WTC11 (cell line): ENCODE measurements around the gene ZNF221. TPM values are rescaled to one million over a fixed set of nuclear protein-coding genes. Genes with fewer than 3 reads are reported as not detected.

Source experiments
- ATAC-seq: fragments of 200-7000 bp; cut with Tn5 transposase; 2 replicates; pipeline ENCODE4 v1.10.0; 2021; ENCODE audit warnings: mild to moderate bottlenecking, moderate library complexity
- CTCF ChIA-PET: fragments of 300-600 bp; sonication (Branson Sonifier 250); formaldehyde crosslinking; loops from one replicate; lab custom pipeline; 2021; ENCODE audit warnings: antibody characterized with exemption; lab: Charles Lee
- POLR2A ChIA-PET: fragments of 350-600 bp; sonication (Branson Sonifier 250); formaldehyde crosslinking; loops from one replicate; lab custom pipeline; 2021; ENCODE audit warnings: antibody characterized with exemption; lab: Charles Lee
- DNase-seq: peaks from one replicate; pipeline ENCODE4 v3.0.0; 2021; ENCODE audit warnings: low spot score
- H3K27ac Mint-ChIP-seq: 2 replicates; pipeline ENCODE4 v1.8.0; 2021; ENCODE audit warnings: mixed read lengths
- H3K27me3 Mint-ChIP-seq: 2 replicates; pipeline ENCODE4 v1.8.0; 2021; ENCODE audit warnings: low read depth, mild to moderate bottlenecking, moderate library complexity, mixed read lengths
- H3K36me3 Mint-ChIP-seq: 2 replicates; pipeline ENCODE4 v1.8.0; 2021; ENCODE audit warnings: mixed read lengths
- H3K4me1 Mint-ChIP-seq: 2 replicates; pipeline ENCODE4 v1.8.0; 2022; ENCODE audit warnings: mixed read lengths
- H3K4me3 Mint-ChIP-seq: 2 replicates; pipeline ENCODE4 v1.8.0; 2021; ENCODE audit warnings: mild to moderate bottlenecking, moderate library complexity, mixed read lengths
- H3K9me3 Mint-ChIP-seq: 2 replicates; pipeline ENCODE4 v1.8.0; 2021; ENCODE audit warnings: mixed read lengths
- ELF4 ChIP-seq: sonication (generic); formaldehyde crosslinking; IDR thresholded peaks from 2 replicates; pipeline ENCODE4 v1.8.1; 2022; ENCODE audit warnings: low read depth, mild to moderate bottlenecking, moderate library complexity, missing genetic modification reagents
- FOXJ3 ChIP-seq: sonication (generic); formaldehyde crosslinking; IDR thresholded peaks from 2 replicates; pipeline ENCODE4 v1.9.0; 2021; ENCODE audit warnings: missing genetic modification reagents, mild to moderate bottlenecking, borderline replicate concordance
- FOXP1 ChIP-seq: sonication (generic); formaldehyde crosslinking; IDR thresholded peaks from 2 replicates; pipeline ENCODE4 v1.8.0; 2022; ENCODE audit warnings: missing genetic modification reagents, mild to moderate bottlenecking, moderate library complexity, borderline replicate concordance
- IRF2 ChIP-seq: sonication (generic); formaldehyde crosslinking; IDR thresholded peaks from 2 replicates; pipeline ENCODE4 v1.8.0; 2022; ENCODE audit warnings: low read depth, missing genetic modification reagents, borderline replicate concordance
- MLX ChIP-seq: sonication (generic); formaldehyde crosslinking; IDR thresholded peaks from 2 replicates; pipeline ENCODE4 v1.8.1; 2023; ENCODE audit warnings: mild to moderate bottlenecking, missing genetic modification reagents, moderate library complexity
- MYBL2 ChIP-seq: sonication (generic); formaldehyde crosslinking; IDR thresholded peaks from 2 replicates; pipeline ENCODE4 v1.8.1; 2023; ENCODE audit warnings: mild to moderate bottlenecking, moderate library complexity, missing genetic modification reagents
- NFATC4 ChIP-seq: fragments of 250-450 bp; sonication (Bioruptor Pico); IDR thresholded peaks from 2 replicates; pipeline ENCODE4 v1.9.0; 2021; ENCODE audit warnings: mild to moderate bottlenecking
- RELA ChIP-seq: sonication (generic); formaldehyde crosslinking; IDR thresholded peaks from 2 replicates; pipeline ENCODE4 v1.8.1; 2022; ENCODE audit warnings: missing genetic modification reagents, mild to moderate bottlenecking, borderline replicate concordance
- RORB ChIP-seq: fragments of 250-450 bp; sonication (Bioruptor Pico); IDR thresholded peaks from 2 replicates; pipeline ENCODE4 v1.9.0; 2021; ENCODE audit warnings: mild to moderate bottlenecking
- SMAD4 ChIP-seq: sonication (generic); formaldehyde crosslinking; IDR thresholded peaks from 2 replicates; pipeline ENCODE4 v1.8.0; 2022; ENCODE audit warnings: mild to moderate bottlenecking, missing genetic modification reagents
- TEAD4 ChIP-seq: sonication (generic); formaldehyde crosslinking; IDR thresholded peaks from 2 replicates; pipeline ENCODE4 v1.8.0; 2022; ENCODE audit warnings: mild to moderate bottlenecking, missing genetic modification reagents
- ZBTB21 ChIP-seq: sonication (generic); formaldehyde crosslinking; IDR thresholded peaks from 2 replicates; pipeline ENCODE4 v1.8.1; 2023; ENCODE audit warnings: mild to moderate bottlenecking, missing genetic modification reagents, borderline replicate concordance
- ZNF138 ChIP-seq: sonication (generic); formaldehyde crosslinking; conservative IDR thresholded peaks from 2 replicates; pipeline ENCODE4 v1.8.1; 2022; ENCODE audit warnings: mild to moderate bottlenecking, moderate library complexity, missing genetic modification reagents
- ZNF219 ChIP-seq: sonication (generic); formaldehyde crosslinking; IDR thresholded peaks from 2 replicates; pipeline ENCODE4 v1.8.0; 2023; ENCODE audit warnings: missing genetic modification reagents, mild to moderate bottlenecking, borderline replicate concordance
- ZNF423 ChIP-seq: fragments of 250-450 bp; sonication (Bioruptor Pico); IDR thresholded peaks from 2 replicates; pipeline ENCODE4 v2.1.2; 2022; ENCODE audit warnings: mild to moderate bottlenecking, moderate library complexity
- ZSCAN18 ChIP-seq: fragments of 250-450 bp; sonication (Bioruptor Pico); IDR thresholded peaks from 2 replicates; pipeline ENCODE4 v2.1.2; 2022; ENCODE audit warnings: mild to moderate bottlenecking, moderate library complexity
- total RNA-seq: library from RNA; stranded (reverse); gene quantifications from 3 replicates; pipeline ENCODE4 v1.2.3, GENCODE V29; 2021
- TF ChIP-seq, protein P1 (sequence below): sonication (generic); formaldehyde crosslinking; IDR thresholded peaks from 2 replicates; pipeline ENCODE4 v1.8.0; 2022; ENCODE audit warnings: missing genetic modification reagents
- TF ChIP-seq, protein P2 (sequence below): sonication (generic); formaldehyde crosslinking; IDR thresholded peaks from 2 replicates; pipeline ENCODE4 v1.8.0; 2023; ENCODE audit warnings: mild to moderate bottlenecking, missing genetic modification reagents
- TF ChIP-seq, protein P3 (sequence below): fragments of 250-450 bp; sonication (Bioruptor Pico); conservative IDR thresholded peaks from 2 replicates; pipeline ENCODE4 v1.9.0; 2021; ENCODE audit warnings: mild to moderate bottlenecking

The ZNF221 gene
- total RNA-seq, 1 experiment from 2014 or later = 7.6 TPM

- no peak for TF ChIP-seq MYBL2 (CRISPR knock-in tag)
Observed at GRCh38 chr19:43966079-43966694, 15.2 kb downstream of the ZNF221 start (continued).

- TF ChIP-seq, protein P1, sequence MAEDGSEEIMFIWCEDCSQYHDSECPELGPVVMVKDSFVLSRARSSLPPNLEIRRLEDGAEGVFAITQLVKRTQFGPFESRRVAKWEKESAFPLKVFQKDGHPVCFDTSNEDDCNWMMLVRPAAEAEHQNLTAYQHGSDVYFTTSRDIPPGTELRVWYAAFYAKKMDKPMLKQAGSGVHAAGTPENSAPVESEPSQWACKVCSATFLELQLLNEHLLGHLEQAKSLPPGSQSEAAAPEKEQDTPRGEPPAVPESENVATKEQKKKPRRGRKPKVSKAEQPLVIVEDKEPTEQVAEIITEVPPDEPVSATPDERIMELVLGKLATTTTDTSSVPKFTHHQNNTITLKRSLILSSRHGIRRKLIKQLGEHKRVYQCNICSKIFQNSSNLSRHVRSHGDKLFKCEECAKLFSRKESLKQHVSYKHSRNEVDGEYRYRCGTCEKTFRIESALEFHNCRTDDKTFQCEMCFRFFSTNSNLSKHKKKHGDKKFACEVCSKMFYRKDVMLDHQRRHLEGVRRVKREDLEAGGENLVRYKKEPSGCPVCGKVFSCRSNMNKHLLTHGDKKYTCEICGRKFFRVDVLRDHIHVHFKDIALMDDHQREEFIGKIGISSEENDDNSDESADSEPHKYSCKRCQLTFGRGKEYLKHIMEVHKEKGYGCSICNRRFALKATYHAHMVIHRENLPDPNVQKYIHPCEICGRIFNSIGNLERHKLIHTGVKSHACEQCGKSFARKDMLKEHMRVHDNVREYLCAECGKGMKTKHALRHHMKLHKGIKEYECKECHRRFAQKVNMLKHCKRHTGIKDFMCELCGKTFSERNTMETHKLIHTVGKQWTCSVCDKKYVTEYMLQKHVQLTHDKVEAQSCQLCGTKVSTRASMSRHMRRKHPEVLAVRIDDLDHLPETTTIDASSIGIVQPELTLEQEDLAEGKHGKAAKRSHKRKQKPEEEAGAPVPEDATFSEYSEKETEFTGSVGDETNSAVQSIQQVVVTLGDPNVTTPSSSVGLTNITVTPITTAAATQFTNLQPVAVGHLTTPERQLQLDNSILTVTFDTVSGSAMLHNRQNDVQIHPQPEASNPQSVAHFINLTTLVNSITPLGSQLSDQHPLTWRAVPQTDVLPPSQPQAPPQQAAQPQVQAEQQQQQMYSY (CRISPR knock-in tag) = no peak
- TF ChIP-seq FOXP1 (CRISPR knock-in tag) (no peak), ZSCAN18 (no peak), FOXJ3 (CRISPR knock-in tag) (no peak), ZBTB21 (no peak), ZNF138 (CRISPR knock-in tag) (no peak)
- TF ChIP-seq, protein P2, sequence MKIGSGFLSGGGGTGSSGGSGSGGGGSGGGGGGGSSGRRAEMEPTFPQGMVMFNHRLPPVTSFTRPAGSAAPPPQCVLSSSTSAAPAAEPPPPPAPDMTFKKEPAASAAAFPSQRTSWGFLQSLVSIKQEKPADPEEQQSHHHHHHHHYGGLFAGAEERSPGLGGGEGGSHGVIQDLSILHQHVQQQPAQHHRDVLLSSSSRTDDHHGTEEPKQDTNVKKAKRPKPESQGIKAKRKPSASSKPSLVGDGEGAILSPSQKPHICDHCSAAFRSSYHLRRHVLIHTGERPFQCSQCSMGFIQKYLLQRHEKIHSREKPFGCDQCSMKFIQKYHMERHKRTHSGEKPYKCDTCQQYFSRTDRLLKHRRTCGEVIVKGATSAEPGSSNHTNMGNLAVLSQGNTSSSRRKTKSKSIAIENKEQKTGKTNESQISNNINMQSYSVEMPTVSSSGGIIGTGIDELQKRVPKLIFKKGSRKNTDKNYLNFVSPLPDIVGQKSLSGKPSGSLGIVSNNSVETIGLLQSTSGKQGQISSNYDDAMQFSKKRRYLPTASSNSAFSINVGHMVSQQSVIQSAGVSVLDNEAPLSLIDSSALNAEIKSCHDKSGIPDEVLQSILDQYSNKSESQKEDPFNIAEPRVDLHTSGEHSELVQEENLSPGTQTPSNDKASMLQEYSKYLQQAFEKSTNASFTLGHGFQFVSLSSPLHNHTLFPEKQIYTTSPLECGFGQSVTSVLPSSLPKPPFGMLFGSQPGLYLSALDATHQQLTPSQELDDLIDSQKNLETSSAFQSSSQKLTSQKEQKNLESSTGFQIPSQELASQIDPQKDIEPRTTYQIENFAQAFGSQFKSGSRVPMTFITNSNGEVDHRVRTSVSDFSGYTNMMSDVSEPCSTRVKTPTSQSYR (CRISPR knock-in tag) = no peak
- Mint-ChIP-seq H3K36me3 (peaks cover 44% of the 10 kb centered on the region), H3K27ac (no peak overlapping the region), H3K9me3 (peaks cover 84% of the 10 kb centered on the region), H3K4me3 (no peak overlapping the region), H3K4me1 (no peaks in the 10 kb centered on the region), H3K27me3 (peaks cover 38% of the 10 kb centered on the region)
- ATAC-seq = no peak
- ChIA-PET CTCF (no interaction called here), POLR2A (no interaction called here)
- no peak for DNase-seq
Observed at GRCh38 chr19:43976732-43977131, 25.7 kb downstream of the ZNF221 start.

DNA sequence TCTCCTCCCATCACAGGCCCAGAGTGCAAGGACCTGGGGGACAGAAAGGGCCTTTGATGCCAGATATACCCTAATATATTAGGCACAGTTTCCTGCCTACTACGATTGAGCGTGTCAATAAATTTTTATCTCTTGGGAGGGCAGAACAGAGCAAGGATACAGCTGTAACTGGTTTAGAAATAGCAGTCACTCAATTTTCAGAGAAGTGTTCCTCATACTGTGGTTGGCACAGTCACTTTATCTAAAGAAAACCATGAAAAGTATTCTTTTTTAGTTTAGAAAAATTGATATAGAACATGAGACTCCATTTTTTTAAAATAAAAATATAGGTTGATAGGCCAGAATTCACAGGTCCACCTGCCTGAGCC lies 32.5 kb downstream of the ZNF221 start:
- Mint-ChIP-seq H3K4me3 (no peak overlapping the region), H3K36me3 (peaks cover under 1% of the 10 kb centered on the region), H3K9me3 (peaks cover 32% of the 10 kb centered on the region), H3K27me3 (no peaks in the 10 kb centered on the region), H3K27ac (no peak overlapping the region), H3K4me1 (no peaks in the 10 kb centered on the region)
- no peak for TF ChIP-seq MLX (CRISPR knock-in tag)
- TF ChIP-seq NFATC4 = no peak
- no peak for TF ChIP-seq SMAD4
- no peak for TF ChIP-seq ZNF219 (CRISPR knock-in tag)
- no peak for TF ChIP-seq TEAD4 (CRISPR knock-in tag)
- TF ChIP-seq IRF2 (CRISPR knock-in tag) = no peak
- TF ChIP-seq, protein P3, sequence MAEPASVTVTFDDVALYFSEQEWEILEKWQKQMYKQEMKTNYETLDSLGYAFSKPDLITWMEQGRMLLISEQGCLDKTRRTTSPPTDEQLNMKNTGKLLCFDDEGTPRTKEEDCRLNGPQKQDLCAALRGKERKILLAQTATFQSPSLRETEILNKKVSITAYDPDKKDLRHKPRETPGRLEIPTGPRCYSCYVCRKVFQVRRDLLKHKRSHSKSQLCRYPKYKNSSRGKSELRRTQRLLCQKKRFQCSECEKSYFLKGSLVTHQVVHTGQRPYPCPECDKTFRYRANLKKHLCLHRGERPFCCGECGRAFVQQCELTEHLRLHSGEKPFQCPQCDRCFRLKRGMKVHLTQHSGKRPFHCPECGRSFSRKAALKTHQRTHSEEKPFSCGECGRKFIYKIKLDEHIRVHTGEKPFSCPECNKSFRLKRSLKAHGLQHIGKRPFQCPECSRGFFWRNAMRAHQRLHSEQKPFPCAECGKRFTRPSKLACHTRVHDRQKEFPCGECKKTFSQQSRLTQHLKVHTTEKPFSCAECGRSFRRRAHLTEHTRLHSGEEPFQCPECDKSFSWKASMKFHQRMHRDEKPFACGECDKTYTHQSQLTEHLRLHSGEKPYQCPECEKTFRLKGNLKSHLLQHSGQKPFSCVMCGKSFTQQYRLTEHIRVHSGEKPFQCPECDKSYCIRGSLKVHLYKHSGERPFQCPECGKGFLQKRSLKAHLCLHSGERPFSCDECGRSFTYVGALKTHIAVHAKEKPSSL (CRISPR knock-in tag) = no peak
- no peak for TF ChIP-seq RORB
- no peak for TF ChIP-seq RELA (CRISPR knock-in tag)
- no peak for TF ChIP-seq ELF4 (CRISPR knock-in tag)
- TF ChIP-seq ZNF423 = no peak
- DNase-seq (no peak), ATAC-seq (no peak)
- ChIA-PET CTCF (interaction anchor here (0.9 to 1.5 kb wide), 2 partner anchors 174 to 238 kb away, joined by 3 read pairs; no protein-coding TSS in a partner anchor), POLR2A (no interaction called here)
